ENCODE measurements around the gene CPXM2.

CPXM2 gene

GRCh38 chr10:123750901-123751300, 140.7 kb downstream of the CPXM2 start:
- no peak for TF ChIP-seq NFIC (IDR thresholded peaks at IDR 0.05)
- no peak for TF ChIP-seq EGR1 (IDR thresholded peaks at IDR 0.05)
- no peak for TF ChIP-seq EP300 (IDR thresholded peaks at IDR 0.05; ENCODE audit: borderline replicate concordance)

- TF ChIP-seq YY1 (IDR thresholded peaks at IDR 0.05; ENCODE audit: low read depth), result no peak
- no peak for TF ChIP-seq EGR1 (IDR thresholded peaks at IDR 0.05)
- TF ChIP-seq CREB1 (IDR thresholded peaks at IDR 0.05; ENCODE audit: low read depth), result no peak
- TF ChIP-seq FOXM1 (IDR thresholded peaks at IDR 0.05; ENCODE audit: borderline replicate concordance, low read depth), result no peak
- no peak for TF ChIP-seq TCF12 (IDR thresholded peaks at IDR 0.05; ENCODE audit: low read depth)
- no peak for TF ChIP-seq USF1 (IDR thresholded peaks at IDR 0.05)
- TF ChIP-seq CEBPB (IDR thresholded peaks at IDR 0.05), result no peak
- no peak for TF ChIP-seq NFIC (IDR thresholded peaks at IDR 0.05)
- TF ChIP-seq TEAD4 (IDR thresholded peaks at IDR 0.05), result no peak
- TF ChIP-seq TAF1 (IDR thresholded peaks at IDR 0.05; ENCODE audit: low read depth), result no peak
Measured at GRCh38 chr10:123748711-123749110, 142.9 kb downstream of the CPXM2 start.

- TF ChIP-seq REST (IDR thresholded peaks at IDR 0.05; ENCODE audit: low read depth) (no peak), RAD21 (IDR thresholded peaks at IDR 0.05; ENCODE audit: low read depth) (no peak), USF1 (IDR thresholded peaks at IDR 0.05) (no peak), CEBPB (IDR thresholded peaks at IDR 0.05) (no peak), TAF1 (IDR thresholded peaks at IDR 0.05; ENCODE audit: low read depth) (no peak), ZBTB7A (IDR thresholded peaks at IDR 0.05; ENCODE audit: low read depth) (no peak), EP300 (IDR thresholded peaks at IDR 0.05; ENCODE audit: borderline replicate concordance) (no peak), YY1 (IDR thresholded peaks at IDR 0.05; ENCODE audit: low read depth) (no peak), CREB1 (IDR thresholded peaks at IDR 0.05; ENCODE audit: low read depth) (no peak), MAX (IDR thresholded peaks at IDR 0.05) (no peak), NFIC (IDR thresholded peaks at IDR 0.05) (no peak), TEAD4 (IDR thresholded peaks at IDR 0.05) (no peak), EGR1 (IDR thresholded peaks at IDR 0.05) (no peak), FOXM1 (IDR thresholded peaks at IDR 0.05; ENCODE audit: borderline replicate concordance, low read depth) (no peak), TCF12 (IDR thresholded peaks at IDR 0.05; ENCODE audit: low read depth) (no peak)
Measured at GRCh38 chr10:123747426-123747825, 144.2 kb downstream of the CPXM2 start.

GRCh38 chr10:123746942-123747341, 144.7 kb downstream of the CPXM2 start:
- no peak for TF ChIP-seq TEAD4 (IDR thresholded peaks at IDR 0.05)
- no peak for TF ChIP-seq CREB1 (IDR thresholded peaks at IDR 0.05; ENCODE audit: low read depth)
- no peak for TF ChIP-seq ZBTB7A (IDR thresholded peaks at IDR 0.05; ENCODE audit: low read depth)
- TF ChIP-seq TCF12 (IDR thresholded peaks at IDR 0.05; ENCODE audit: low read depth), result no peak
- no peak for TF ChIP-seq YY1 (IDR thresholded peaks at IDR 0.05; ENCODE audit: low read depth)
- TF ChIP-seq FOXM1 (IDR thresholded peaks at IDR 0.05; ENCODE audit: borderline replicate concordance, low read depth), result no peak
- TF ChIP-seq EGR1 (IDR thresholded peaks at IDR 0.05), result no peak
- TF ChIP-seq REST (IDR thresholded peaks at IDR 0.05; ENCODE audit: low read depth), result no peak
- TF ChIP-seq NFIC (IDR thresholded peaks at IDR 0.05), result no peak
- no peak for TF ChIP-seq EP300 (IDR thresholded peaks at IDR 0.05; ENCODE audit: borderline replicate concordance)
- no peak for TF ChIP-seq USF1 (IDR thresholded peaks at IDR 0.05)
- no peak for TF ChIP-seq RAD21 (IDR thresholded peaks at IDR 0.05; ENCODE audit: low read depth)

GRCh38 chr10:123746520-123746919, 145.1 kb downstream of the CPXM2 start:
- TF ChIP-seq REST (IDR thresholded peaks at IDR 0.05; ENCODE audit: low read depth) (no peak), FOXM1 (IDR thresholded peaks at IDR 0.05; ENCODE audit: borderline replicate concordance, low read depth) (no peak), RAD21 (IDR thresholded peaks at IDR 0.05; ENCODE audit: low read depth) (no peak), USF1 (IDR thresholded peaks at IDR 0.05) (no peak), TCF12 (IDR thresholded peaks at IDR 0.05; ENCODE audit: low read depth) (no peak), CREB1 (IDR thresholded peaks at IDR 0.05; ENCODE audit: low read depth) (no peak), EP300 (IDR thresholded peaks at IDR 0.05; ENCODE audit: borderline replicate concordance) (no peak), TEAD4 (IDR thresholded peaks at IDR 0.05) (no peak), NFIC (IDR thresholded peaks at IDR 0.05) (no peak), CEBPB (IDR thresholded peaks at IDR 0.05) (no peak), MAX (IDR thresholded peaks at IDR 0.05) (no peak), TAF1 (IDR thresholded peaks at IDR 0.05; ENCODE audit: low read depth) (no peak), ZBTB7A (IDR thresholded peaks at IDR 0.05; ENCODE audit: low read depth) (no peak), EGR1 (IDR thresholded peaks at IDR 0.05) (no peak), YY1 (IDR thresholded peaks at IDR 0.05; ENCODE audit: low read depth) (no peak)

Data from Ishikawa (cell line).